ENCODE measurements around the gene RIMS4.

Gene RIMS4

GRCh38 chr20:44810391-44811149 lies at the start of gene RIMS4:
TSS of gene RIMS4 (minus strand) at chr20:44810546. CDS start at chr20:44810271, 275 bp downstream.
- no peak for DNase-seq (ENCODE audit: low read depth, low spot score)

- DNase-seq (ENCODE audit: low read depth, low spot score), result no peak
These were observed 48.4 kb upstream of the RIMS4 start for GRCh38 chr20:44858606-44859360.

GRCh38 chr20:44856856-44857448 lies 46.6 kb upstream of the RIMS4 start:
- DNase-seq (ENCODE audit: low read depth, low spot score), result no peak

- DNase-seq (ENCODE audit: low read depth, low spot score), result no peak
These were observed 46.1 kb upstream of the RIMS4 start for GRCh38 chr20:44856442-44856841.

- no peak for DNase-seq (ENCODE audit: low read depth, low spot score)
These were observed 41.2 kb upstream of the RIMS4 start for GRCh38 chr20:44851545-44851944.

GRCh38 chr20:44850837-44851236 lies 40.5 kb upstream of the RIMS4 start:
- no peak for DNase-seq (ENCODE audit: low read depth, low spot score)

- DNase-seq (ENCODE audit: low read depth, low spot score), result no peak
These were observed 39.9 kb upstream of the RIMS4 start for GRCh38 chr20:44850272-44850671.

- DNase-seq (ENCODE audit: low read depth, low spot score), result no peak
These were observed 39.4 kb upstream of the RIMS4 start for GRCh38 chr20:44849703-44850102.

- no peak for DNase-seq (ENCODE audit: low read depth, low spot score)
These were observed 38.1 kb upstream of the RIMS4 start for GRCh38 chr20:44848254-44849015.

GRCh38 chr20:44843876-44844275 lies 33.5 kb upstream of the RIMS4 start:
- no peak for DNase-seq (ENCODE audit: low read depth, low spot score)

- DNase-seq (ENCODE audit: low read depth, low spot score), result no peak
These were observed 31.6 kb upstream of the RIMS4 start for GRCh38 chr20:44841955-44842354.

- no peak for DNase-seq (ENCODE audit: low read depth, low spot score)
These were observed 30.5 kb upstream of the RIMS4 start for GRCh38 chr20:44840826-44841225.

- no peak for DNase-seq (ENCODE audit: low read depth, low spot score)
These were observed 29.1 kb upstream of the RIMS4 start for GRCh38 chr20:44839481-44839880.

GRCh38 chr20:44838521-44838920 lies 28.2 kb upstream of the RIMS4 start:
- DNase-seq (ENCODE audit: low read depth, low spot score), result no peak

GRCh38 chr20:44837946-44838345 lies 27.6 kb upstream of the RIMS4 start:
- no peak for DNase-seq (ENCODE audit: low read depth, low spot score)

GRCh38 chr20:44836601-44837120 lies 26.3 kb upstream of the RIMS4 start:
- DNase-seq (ENCODE audit: low read depth, low spot score), result no peak

- no peak for DNase-seq (ENCODE audit: low read depth, low spot score)
These were observed 25.4 kb upstream of the RIMS4 start for GRCh38 chr20:44835661-44836221.

- DNase-seq (ENCODE audit: low read depth, low spot score), result no peak
These were observed 24.8 kb upstream of the RIMS4 start for GRCh38 chr20:44835116-44835515.

- no peak for DNase-seq (ENCODE audit: low read depth, low spot score)
These were observed 24.3 kb upstream of the RIMS4 start for GRCh38 chr20:44834693-44835092.

- DNase-seq (ENCODE audit: low read depth, low spot score), result no peak
These were observed 23.1 kb upstream of the RIMS4 start for GRCh38 chr20:44833437-44833836.

- DNase-seq (ENCODE audit: low read depth, low spot score), result no peak
These were observed 22.4 kb upstream of the RIMS4 start for GRCh38 chr20:44832724-44833123.

Measured in activated naive CD8-positive, alpha-beta T cell treated with anti-CD3 and anti-CD28 coated beads, Interleukin-2, amount 50 U/mL, for 16 hours (primary cell).